GM12873 (cell line): ENCODE measurements around the gene GPC4.

Experiments
- CTCF ChIP-seq: IDR thresholded peaks from 2 replicates; pipeline ENCODE4 v1.5.1; 2012; ENCODE audit warnings: low read depth, mild to moderate bottlenecking, moderate library complexity, low read length, control low read depth; ENCODE audit not compliant: insufficient read depth; ENCODE audit errors: missing control alignments

GPC4 gene

GRCh38 chrX:133365871-133366611 lies 49.2 kb downstream of the GPC4 start:
- TF ChIP-seq CTCF = no peak

- no peak for TF ChIP-seq CTCF
These were observed 50.4 kb downstream of the GPC4 start for GRCh38 chrX:133364865-133365264.

GRCh38 chrX:133364196-133364595 lies 51.1 kb downstream of the GPC4 start:
- no peak for TF ChIP-seq CTCF

- TF ChIP-seq CTCF = no peak
These were observed 52.8 kb downstream of the GPC4 start for GRCh38 chrX:133362538-133362937.

GRCh38 chrX:133359466-133359865 lies 55.8 kb downstream of the GPC4 start:
- TF ChIP-seq CTCF = no peak

- TF ChIP-seq CTCF = no peak
These were observed 62.1 kb downstream of the GPC4 start for GRCh38 chrX:133353233-133353632.

GRCh38 chrX:133350751-133351150 lies 64.5 kb downstream of the GPC4 start:
- TF ChIP-seq CTCF = no peak
